SJSA1 (cell line): Measurements from ENCODE around the gene IFT81. TPM values are rescaled to one million over a fixed set of nuclear protein-coding genes. Genes with fewer than 3 reads are reported as not detected.

Experiments
- DNase-seq, 2 experiments: peaks; one replicate each; pipeline ENCODE4 v3.0.0-alpha.2; 2015 to 2020; ENCODE audit warnings: low spot score in 2 of 2, low read depth in 1 of 2
- H3K27ac ChIP-seq: fragments of 250-450 bp; sonication (Bioruptor Pico); 2 replicates; pipeline ENCODE4 v1.5.1; 2020; ENCODE audit warnings: mild to moderate bottlenecking, moderate library complexity
- H3K27me3 ChIP-seq: fragments of 250-450 bp; sonication (Bioruptor Pico); replicated peaks from 2 replicates; pipeline ENCODE4 v1.5.1; 2020; ENCODE audit warnings: mild to moderate bottlenecking, moderate library complexity
- H3K36me3 ChIP-seq: fragments of 250-450 bp; sonication (Bioruptor Pico); 2 replicates; pipeline ENCODE4 v1.5.1; 2020; ENCODE audit warnings: mild to moderate bottlenecking
- H3K4me1 ChIP-seq: fragments of 250-450 bp; sonication (Bioruptor Pico); replicated peaks from 2 replicates; pipeline ENCODE4 v1.6.1; 2021; ENCODE audit warnings: mild to moderate bottlenecking
- H3K4me3 ChIP-seq: fragments of 250-450 bp; sonication (Bioruptor Pico); 2 replicates; pipeline ENCODE4 v1.5.1; 2020; ENCODE audit warnings: mild to moderate bottlenecking
- H3K9me3 ChIP-seq: fragments of 250-450 bp; sonication (Bioruptor Pico); replicated peaks from 2 replicates; pipeline ENCODE4 v1.5.1; 2020; ENCODE audit warnings: mild to moderate bottlenecking
- total RNA-seq: library from RNA; depleted of rRNA; stranded (reverse); fragments of >200 nt; shearing (Covaris generic); gene quantifications from 2 replicates; pipeline ENCODE4 v1.2.3, GENCODE V29; 2014

The IFT81 gene
- total RNA-seq, 1 experiment from 2014 or later: 9.8 TPM

GRCh38 chr12:110100315-110100970 is 23.7 kb upstream of the IFT81 start:
- H3K27ac ChIP-seq: no peak overlapping the region
- H3K27me3 ChIP-seq: no peaks in the 10 kb centered on the region
- H3K4me1 ChIP-seq: no peaks in the 10 kb centered on the region
- H3K9me3 ChIP-seq: no peaks in the 10 kb centered on the region
- DNase-seq: peak; percentile 65 to 70
- H3K4me3 ChIP-seq: no peak overlapping the region
- H3K36me3 ChIP-seq: no peaks in the 10 kb centered on the region

GRCh38 chr12:110102255-110102654 is 21.9 kb upstream of the IFT81 start:
- no peaks in the 10 kb centered on the region for H3K36me3 ChIP-seq
- H3K27me3 ChIP-seq: no peaks in the 10 kb centered on the region
- peaks cover under 1% of the 10 kb centered on the region for H3K4me1 ChIP-seq
- H3K9me3 ChIP-seq: no peaks in the 10 kb centered on the region
- peak; percentile 71 to 73 for DNase-seq
- H3K27ac ChIP-seq: no peak overlapping the region
- no peak overlapping the region for H3K4me3 ChIP-seq

- no peak for DNase-seq
- Histone ChIP-seq H3K36me3 (no peaks in the 10 kb centered on the region), H3K27ac (no peak overlapping the region), H3K4me3 (no peak overlapping the region), H3K27me3 (no peaks in the 10 kb centered on the region), H3K9me3 (no peaks in the 10 kb centered on the region), H3K4me1 (peaks cover 23% of the 10 kb centered on the region)
These were observed 19.7 kb upstream of the IFT81 start for GRCh38 chr12:110104188-110105094.

GRCh38 chr12:110105159-110105558 is 19.0 kb upstream of the IFT81 start:
- Histone ChIP-seq H3K27me3 (no peaks in the 10 kb centered on the region), H3K36me3 (no peaks in the 10 kb centered on the region), H3K9me3 (no peaks in the 10 kb centered on the region), H3K4me3 (no peak overlapping the region), H3K4me1 (peaks cover 29% of the 10 kb centered on the region), H3K27ac (no peak overlapping the region)
- no peak for DNase-seq

GRCh38 chr12:110105986-110106385 is 18.2 kb upstream of the IFT81 start:
- Histone ChIP-seq H3K9me3 (no peaks in the 10 kb centered on the region), H3K27ac (no peak overlapping the region), H3K27me3 (no peaks in the 10 kb centered on the region), H3K36me3 (no peaks in the 10 kb centered on the region), H3K4me3 (no peak overlapping the region), H3K4me1 (peaks cover 29% of the 10 kb centered on the region)
- no peak for DNase-seq

GRCh38 chr12:110107369-110108281 is 16.5 kb upstream of the IFT81 start:
- H3K36me3 ChIP-seq: no peaks in the 10 kb centered on the region
- DNase-seq: peak; percentile 44 to 55
- no peak overlapping the region for H3K4me3 ChIP-seq
- H3K4me1 ChIP-seq: peaks cover 29% of the 10 kb centered on the region
- no peaks in the 10 kb centered on the region for H3K27me3 ChIP-seq
- H3K9me3 ChIP-seq: no peaks in the 10 kb centered on the region
- H3K27ac ChIP-seq: no peak overlapping the region

GRCh38 chr12:110108309-110109036 is 15.7 kb upstream of the IFT81 start:
- no peaks in the 10 kb centered on the region for H3K9me3 ChIP-seq
- no peak for DNase-seq
- H3K27me3 ChIP-seq: no peaks in the 10 kb centered on the region
- no peaks in the 10 kb centered on the region for H3K36me3 ChIP-seq
- H3K27ac ChIP-seq: no peak overlapping the region; the same call in 1 of the 2 replicates
- no peak overlapping the region for H3K4me3 ChIP-seq
- H3K4me1 ChIP-seq: peaks cover 29% of the 10 kb centered on the region

GRCh38 chr12:110109037-110109836 is 14.9 kb upstream of the IFT81 start:
- peak; percentile 76 for DNase-seq
- H3K27me3 ChIP-seq: no peaks in the 10 kb centered on the region
- no peaks in the 10 kb centered on the region for H3K36me3 ChIP-seq
- H3K9me3 ChIP-seq: no peaks in the 10 kb centered on the region
- H3K27ac ChIP-seq: peak overlapping the region; percentile 16; the same call in 1 of the 2 replicates
- peaks cover 29% of the 10 kb centered on the region for H3K4me1 ChIP-seq
- no peak overlapping the region for H3K4me3 ChIP-seq

- Histone ChIP-seq H3K4me3 (no peak overlapping the region), H3K4me1 (peaks cover 29% of the 10 kb centered on the region), H3K9me3 (no peaks in the 10 kb centered on the region), H3K27me3 (no peaks in the 10 kb centered on the region), H3K27ac (no peak overlapping the region), H3K36me3 (no peaks in the 10 kb centered on the region)
- DNase-seq: no peak
These were observed 14.2 kb upstream of the IFT81 start for GRCh38 chr12:110109837-110110535.

- no peak for DNase-seq
- Histone ChIP-seq H3K27ac (no peak overlapping the region), H3K4me1 (peaks cover 29% of the 10 kb centered on the region)
These were observed 12.5 kb upstream of the IFT81 start for GRCh38 chr12:110111476-110112334.

GRCh38 chr12:110112335-110112660 is 11.9 kb upstream of the IFT81 start:
- H3K27ac ChIP-seq: no peak overlapping the region
- DNase-seq: no peak
- H3K27me3 ChIP-seq: no peaks in the 10 kb centered on the region
- no peaks in the 10 kb centered on the region for H3K36me3 ChIP-seq
- peaks cover 27% of the 10 kb centered on the region for H3K4me1 ChIP-seq
- H3K9me3 ChIP-seq: no peaks in the 10 kb centered on the region
- H3K4me3 ChIP-seq: no peak overlapping the region

More at GRCh38 chr12:110111476-110112334, 12.5 kb upstream of the IFT81 start:
- Histone ChIP-seq H3K4me3 (no peak overlapping the region), H3K27me3 (no peaks in the 10 kb centered on the region), H3K9me3 (no peaks in the 10 kb centered on the region), H3K36me3 (no peaks in the 10 kb centered on the region)
